KOPT-K1 (cell line): ENCODE results near the gene SARDH.

Source experiments
- H3K27ac ChIP-seq: fragments of 200-600 bp; sonication (generic); 2 replicates; pipeline ENCODE4 v1.5.1; 2016; ENCODE audit warnings: antibody characterized with exemption, mild to moderate bottlenecking, low read depth, low read length; ENCODE audit not compliant: poor library complexity, severe bottlenecking
- H3K36me3 ChIP-seq: fragments of 200-600 bp; sonication (generic); 2 replicates; pipeline ENCODE4 v1.5.1; 2017; ENCODE audit warnings: antibody characterized with exemption, mild to moderate bottlenecking, low read length, moderate library complexity; ENCODE audit not compliant: insufficient read depth
- H3K9me3 ChIP-seq: fragments of 200-600 bp; sonication (generic); 2 replicates; pipeline ENCODE4 v1.5.1; 2017; ENCODE audit warnings: antibody characterized with exemption, low read length, mild to moderate bottlenecking; ENCODE audit not compliant: insufficient read depth, poor library complexity, severe bottlenecking

SARDH gene

GRCh38 chr9:133735415-133735775 is 2.8 kb downstream of the SARDH start:
- Histone ChIP-seq H3K27ac (no peak overlapping the region), H3K9me3 (no peaks in the 10 kb centered on the region), H3K36me3 (no peaks in the 10 kb centered on the region)

- Histone ChIP-seq H3K9me3 (no peaks in the 10 kb centered on the region), H3K27ac (no peak overlapping the region), H3K36me3 (no peaks in the 10 kb centered on the region)
These were observed 3.4 kb downstream of the SARDH start for GRCh38 chr9:133734590-133735414.

- H3K27ac ChIP-seq: no peak overlapping the region
- H3K9me3 ChIP-seq: no peaks in the 10 kb centered on the region
- no peaks in the 10 kb centered on the region for H3K36me3 ChIP-seq
These were observed 4.2 kb downstream of the SARDH start for GRCh38 chr9:133733796-133734533.

- Histone ChIP-seq H3K9me3 (no peaks in the 10 kb centered on the region), H3K27ac (no peak overlapping the region), H3K36me3 (no peaks in the 10 kb centered on the region)
These were observed 4.7 kb downstream of the SARDH start for GRCh38 chr9:133733421-133733795.

GRCh38 chr9:133732639-133733408 is 5.3 kb downstream of the SARDH start:
- Histone ChIP-seq H3K27ac (no peak overlapping the region), H3K9me3 (no peaks in the 10 kb centered on the region), H3K36me3 (no peaks in the 10 kb centered on the region)

- Histone ChIP-seq H3K9me3 (no peaks in the 10 kb centered on the region), H3K27ac (no peak overlapping the region), H3K36me3 (no peaks in the 10 kb centered on the region)
These were observed 6.1 kb downstream of the SARDH start for GRCh38 chr9:133731876-133732638.

GRCh38 chr9:133730994-133731715 is 7.0 kb downstream of the SARDH start:
- no peak overlapping the region for H3K27ac ChIP-seq
- H3K9me3 ChIP-seq: no peaks in the 10 kb centered on the region
- H3K36me3 ChIP-seq: no peaks in the 10 kb centered on the region

- Histone ChIP-seq H3K9me3 (no peaks in the 10 kb centered on the region), H3K27ac (no peak overlapping the region), H3K36me3 (no peaks in the 10 kb centered on the region)
These were observed 8.4 kb downstream of the SARDH start for GRCh38 chr9:133729617-133730281.

GRCh38 chr9:133728856-133729616 is 9.1 kb downstream of the SARDH start:
- Histone ChIP-seq H3K36me3 (no peaks in the 10 kb centered on the region), H3K27ac (no peak overlapping the region), H3K9me3 (no peaks in the 10 kb centered on the region)

GRCh38 chr9:133727876-133728441 is 10.2 kb downstream of the SARDH start:
- H3K36me3 ChIP-seq: no peaks in the 10 kb centered on the region
- H3K9me3 ChIP-seq: no peaks in the 10 kb centered on the region
- no peak overlapping the region for H3K27ac ChIP-seq

- H3K27ac ChIP-seq: no peak overlapping the region
- H3K9me3 ChIP-seq: no peaks in the 10 kb centered on the region
- no peaks in the 10 kb centered on the region for H3K36me3 ChIP-seq
These were observed 10.8 kb downstream of the SARDH start for GRCh38 chr9:133727277-133727875.

GRCh38 chr9:133726401-133727276 is 11.5 kb downstream of the SARDH start:
- H3K36me3 ChIP-seq: no peaks in the 10 kb centered on the region
- H3K9me3 ChIP-seq: no peaks in the 10 kb centered on the region
- H3K27ac ChIP-seq: no peak overlapping the region
